Prostate gland (tissue), 2 donors: Measurements from ENCODE around the gene ADARB2. TPM values are rescaled to one million over a fixed set of nuclear protein-coding genes. Genes with fewer than 3 reads are reported as not detected.

Experiments used
- DNase-seq: peaks from one replicate; pipeline ENCODE4 v3.0.0-alpha.2; 2019; ENCODE audit warnings: low spot score
- H3K27ac ChIP-seq, 2 donors: fragments of 200-600 bp; sonication (generic); 2 replicates each; pipeline ENCODE4 v1.5.1; 2017 to 2019
- H3K27me3 ChIP-seq: fragments of 200-600 bp; sonication (generic); replicated peaks from 2 replicates; pipeline ENCODE4 v1.5.1; 2019; ENCODE audit not compliant: insufficient read depth
- H3K36me3 ChIP-seq, 2 donors: fragments of 200-600 bp; sonication (generic); 1 replicate in 1 of 2; 2 replicates in 1 of 2; pipeline versions ENCODE4 v1.5.1 to v1.8.1; 2017 to 2019
- H3K4me1 ChIP-seq: fragments of 200-600 bp; sonication (generic); replicated peaks from 2 replicates; pipeline ENCODE4 v1.5.1; 2019
- H3K4me3 ChIP-seq, 2 donors: fragments of 200-600 bp; sonication (generic); 2 replicates each; pipeline ENCODE4 v1.5.1; 2017 to 2019
- H3K9me3 ChIP-seq: fragments of 200-600 bp; sonication (generic); 2 replicates; pipeline ENCODE4 v1.5.1; 2017
- POLR2A ChIP-seq: fragments of 450-650 bp; IDR thresholded peaks from one replicate; pipeline ENCODE4 v1.6.1; 2016; ENCODE audit warnings: antibody characterized with exemption, mild to moderate bottlenecking
- POLR2AphosphoS5 ChIP-seq: sonication (generic); formaldehyde crosslinking; IDR thresholded peaks from one replicate; pipeline ENCODE4 v1.6.1; 2017; ENCODE audit warnings: antibody characterized with exemption
- WGBS: methylation state at CpG from one replicate; pipeline ENCODE4 v1.1.5; 2018; 5-methylcytosine and 5-hydroxymethylcytosine counted together
- intact Hi-C: fragments of 100-400 bp; cut with DNase I; formaldehyde crosslinking; loops from one replicate; pipeline ENCODE4 v1.14.2; 2022
- total RNA-seq, 2 donors: library from RNA; depleted of rRNA; stranded (reverse); fragments of >200 nt; gene quantifications; one replicate each; pipeline ENCODE4 v1.1.0, GENCODE V29; 2016
- TF ChIP-seq, protein P1 (sequence below), 4 experiments: fragments of 200-600 bp in 2 of 4; fragments of 450-650 bp in 2 of 4; sonication (generic) in 2 of 4; IDR thresholded peaks; 1 replicate in 3 of 4; 2 replicates in 1 of 4; pipeline ENCODE4 v1.5.1; 2016 to 2019; ENCODE audit warnings: antibody characterized with exemption in 4 of 4, mild to moderate bottlenecking in 2 of 4, moderate library complexity in 2 of 4

Gene ADARB2
- total RNA-seq, 2 donors from 2014 or later: 0.36 to 10.5 TPM

DNA sequence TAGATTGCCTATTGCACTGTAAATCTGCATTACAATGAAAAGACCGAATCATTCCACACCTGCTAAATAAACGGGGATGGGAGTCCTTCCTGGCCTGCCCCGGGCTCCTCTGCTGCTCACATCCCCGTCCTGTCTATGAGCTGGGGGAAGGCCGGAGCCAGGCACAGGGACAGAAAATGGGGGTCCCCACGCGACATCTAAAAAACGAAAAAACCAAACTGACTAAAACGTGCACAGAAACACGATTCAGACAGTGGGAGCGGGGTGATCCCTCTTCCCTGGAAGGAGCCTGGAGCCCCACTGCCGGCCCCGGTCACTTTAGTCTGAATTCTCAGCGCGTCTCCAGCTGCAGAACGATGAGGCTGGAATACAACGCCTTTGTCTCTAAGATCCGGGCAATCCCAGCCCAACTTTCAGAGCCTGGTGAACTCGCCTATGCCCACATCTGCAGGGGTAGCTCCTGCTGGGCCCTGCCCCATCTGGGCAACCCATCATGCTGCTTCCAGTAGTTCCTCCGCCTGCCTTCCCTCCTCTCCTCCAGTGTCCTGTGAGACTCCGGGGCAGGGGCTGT lies 78.0 kb downstream of the ADARB2 start:
- TF ChIP-seq POLR2AphosphoS5 (no peak), POLR2A (no peak)
- TF ChIP-seq, protein P1, sequence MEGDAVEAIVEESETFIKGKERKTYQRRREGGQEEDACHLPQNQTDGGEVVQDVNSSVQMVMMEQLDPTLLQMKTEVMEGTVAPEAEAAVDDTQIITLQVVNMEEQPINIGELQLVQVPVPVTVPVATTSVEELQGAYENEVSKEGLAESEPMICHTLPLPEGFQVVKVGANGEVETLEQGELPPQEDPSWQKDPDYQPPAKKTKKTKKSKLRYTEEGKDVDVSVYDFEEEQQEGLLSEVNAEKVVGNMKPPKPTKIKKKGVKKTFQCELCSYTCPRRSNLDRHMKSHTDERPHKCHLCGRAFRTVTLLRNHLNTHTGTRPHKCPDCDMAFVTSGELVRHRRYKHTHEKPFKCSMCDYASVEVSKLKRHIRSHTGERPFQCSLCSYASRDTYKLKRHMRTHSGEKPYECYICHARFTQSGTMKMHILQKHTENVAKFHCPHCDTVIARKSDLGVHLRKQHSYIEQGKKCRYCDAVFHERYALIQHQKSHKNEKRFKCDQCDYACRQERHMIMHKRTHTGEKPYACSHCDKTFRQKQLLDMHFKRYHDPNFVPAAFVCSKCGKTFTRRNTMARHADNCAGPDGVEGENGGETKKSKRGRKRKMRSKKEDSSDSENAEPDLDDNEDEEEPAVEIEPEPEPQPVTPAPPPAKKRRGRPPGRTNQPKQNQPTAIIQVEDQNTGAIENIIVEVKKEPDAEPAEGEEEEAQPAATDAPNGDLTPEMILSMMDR (IDR thresholded peaks at IDR 0.05): no peak
- no peaks in the 10 kb centered on the region for H3K36me3 ChIP-seq
- no peaks in the 10 kb centered on the region for H3K27me3 ChIP-seq
- H3K4me3 ChIP-seq: no peak overlapping the region
- no peak overlapping the region for H3K27ac ChIP-seq
- intact Hi-C loops: no loop called here
- no peaks in the 10 kb centered on the region for H3K9me3 ChIP-seq
- no peak for DNase-seq
- 88% methylated on average over 21 of the region's 21 CpGs for WGBS
- no peaks in the 10 kb centered on the region for H3K4me1 ChIP-seq

DNA sequence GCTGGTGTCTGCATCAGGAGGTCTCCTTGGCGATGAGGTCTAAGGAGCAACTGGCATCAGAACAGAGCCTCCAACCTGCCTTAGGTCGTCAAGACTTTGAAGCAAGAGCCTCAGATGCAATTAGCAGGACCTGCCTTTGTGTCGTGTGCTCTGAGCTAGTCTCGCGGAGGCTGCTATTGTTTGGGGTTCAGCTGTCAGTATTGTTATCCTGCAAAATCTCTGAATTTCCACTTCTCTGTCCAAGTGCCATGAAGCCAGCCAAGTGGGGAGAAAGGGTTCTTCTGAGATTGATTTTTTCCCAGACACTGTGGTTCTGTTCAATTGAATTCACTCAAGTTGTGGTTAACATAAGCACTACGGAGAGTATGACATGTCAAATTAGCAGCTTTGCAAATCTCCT lies 78.7 kb downstream of the ADARB2 start:
- intact Hi-C loops: no loop called here
- WGBS: 56% methylated on average over 6 of the region's 6 CpGs

DNA sequence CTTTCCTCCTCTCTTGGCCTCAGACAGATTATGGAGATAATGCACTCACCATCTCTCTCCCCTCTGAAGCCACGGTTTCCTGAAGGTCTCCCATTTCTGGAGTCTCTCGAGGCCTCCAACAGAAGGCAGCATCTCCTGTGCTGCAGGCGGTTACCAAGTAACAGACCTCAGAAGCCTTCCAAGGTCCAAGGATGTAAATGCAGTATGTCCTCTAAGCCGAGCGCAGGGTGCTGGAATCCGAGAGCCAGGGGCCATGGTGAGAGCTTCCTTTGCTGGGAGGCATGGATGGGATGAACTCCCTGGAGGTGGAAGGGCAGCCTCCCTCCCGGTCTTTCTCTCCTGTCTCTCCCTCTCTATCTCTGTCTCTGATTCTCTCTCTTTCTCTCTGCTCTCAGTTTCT lies 79.8 kb downstream of the ADARB2 start:
- DNase-seq: no peak
- Histone ChIP-seq H3K36me3 (no peaks in the 10 kb centered on the region), H3K4me1 (no peaks in the 10 kb centered on the region), H3K9me3 (no peaks in the 10 kb centered on the region), H3K27ac (no peak overlapping the region), H3K4me3 (no peak overlapping the region), H3K27me3 (no peaks in the 10 kb centered on the region)
- 46% methylated on average over 7 of the region's 7 CpGs for WGBS
- intact Hi-C loops: no loop called here
- TF ChIP-seq POLR2A (no peak), POLR2AphosphoS5 (no peak)
- TF ChIP-seq, protein P1 (IDR thresholded peaks at IDR 0.05): no peak

More for the DNA sequence above, 78.7 kb downstream of the ADARB2 start:
- no peak for TF ChIP-seq POLR2A
- no peak for TF ChIP-seq POLR2AphosphoS5
- TF ChIP-seq, protein P1 (IDR thresholded peaks at IDR 0.05): no peak
- no peak overlapping the region for H3K4me3 ChIP-seq
- H3K4me1 ChIP-seq: no peaks in the 10 kb centered on the region
- no peak for DNase-seq
- H3K27ac ChIP-seq: no peak overlapping the region
- no peaks in the 10 kb centered on the region for H3K9me3 ChIP-seq
- H3K27me3 ChIP-seq: no peaks in the 10 kb centered on the region
- no peaks in the 10 kb centered on the region for H3K36me3 ChIP-seq

DNA sequence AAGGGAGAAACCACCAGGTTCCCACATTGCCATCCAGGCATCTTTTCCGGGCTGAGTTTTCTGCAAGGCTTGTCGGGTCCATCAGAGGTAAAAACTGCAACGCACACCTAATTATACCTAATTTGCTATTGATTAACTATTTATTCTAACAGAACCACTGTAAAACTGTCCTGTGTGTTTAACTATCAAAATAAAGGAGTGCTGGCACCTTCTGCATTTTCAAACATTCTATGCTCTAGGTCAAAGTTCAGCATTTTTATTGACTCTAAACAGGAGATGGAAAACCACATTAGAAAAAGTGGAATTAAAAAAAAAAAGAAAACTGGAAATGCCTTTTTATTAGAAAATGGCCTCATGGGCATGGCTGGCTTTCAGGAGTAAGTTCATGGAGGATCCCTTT lies 82.0 kb downstream of the ADARB2 start:
- Histone ChIP-seq H3K27ac (no peak overlapping the region), H3K27me3 (no peaks in the 10 kb centered on the region), H3K9me3 (no peaks in the 10 kb centered on the region), H3K4me1 (no peaks in the 10 kb centered on the region), H3K4me3 (no peak overlapping the region), H3K36me3 (no peaks in the 10 kb centered on the region)
- intact Hi-C loops: no loop called here
- WGBS: 52% methylated on average over 3 of the region's 3 CpGs
- no peak for DNase-seq
- TF ChIP-seq, protein P1 (IDR thresholded peaks at IDR 0.05): no peak
- no peak for TF ChIP-seq POLR2A
- TF ChIP-seq POLR2AphosphoS5: no peak

GRCh38 chr10:1654811-1655356 lies 82.4 kb downstream of the ADARB2 start:
- TF ChIP-seq, protein P1 (IDR thresholded peaks at IDR 0.05): no peak
- TF ChIP-seq POLR2AphosphoS5: no peak
- no peak for TF ChIP-seq POLR2A
- Histone ChIP-seq H3K27me3 (no peaks in the 10 kb centered on the region), H3K9me3 (no peaks in the 10 kb centered on the region), H3K4me3 (no peak overlapping the region), H3K4me1 (no peaks in the 10 kb centered on the region), H3K36me3 (no peaks in the 10 kb centered on the region), H3K27ac (no peak overlapping the region)
- WGBS: 65% methylated on average over 9 of the region's 9 CpGs
- intact Hi-C loops: no loop called here
- DNase-seq: no peak
